ENCODE results near the gene MSANTD1.

MSANTD1 gene

DNA sequence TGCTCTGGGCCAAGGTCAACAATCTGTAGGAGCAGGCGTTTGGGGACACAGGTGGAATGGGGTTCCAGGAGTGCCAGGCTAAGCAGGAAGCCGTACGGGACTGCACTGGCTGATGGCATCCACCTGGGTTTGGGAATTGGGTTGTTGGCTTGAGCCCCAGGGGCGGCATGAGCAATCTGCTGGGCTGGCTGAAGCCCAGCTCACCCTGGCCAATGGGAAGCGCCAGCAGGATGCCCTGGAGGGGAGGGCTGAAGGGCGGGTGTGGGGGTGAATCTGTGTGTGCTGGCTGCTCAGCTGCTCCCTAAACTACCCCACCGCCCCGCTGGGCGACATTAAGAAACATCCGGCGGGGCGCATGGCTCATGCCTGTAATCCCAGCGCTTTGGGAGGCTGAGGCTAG is 35.0 kb downstream of the MSANTD1 start:
- no peak for DNase-seq (ENCODE audit: low read depth)
- TF ChIP-seq, protein P1, sequence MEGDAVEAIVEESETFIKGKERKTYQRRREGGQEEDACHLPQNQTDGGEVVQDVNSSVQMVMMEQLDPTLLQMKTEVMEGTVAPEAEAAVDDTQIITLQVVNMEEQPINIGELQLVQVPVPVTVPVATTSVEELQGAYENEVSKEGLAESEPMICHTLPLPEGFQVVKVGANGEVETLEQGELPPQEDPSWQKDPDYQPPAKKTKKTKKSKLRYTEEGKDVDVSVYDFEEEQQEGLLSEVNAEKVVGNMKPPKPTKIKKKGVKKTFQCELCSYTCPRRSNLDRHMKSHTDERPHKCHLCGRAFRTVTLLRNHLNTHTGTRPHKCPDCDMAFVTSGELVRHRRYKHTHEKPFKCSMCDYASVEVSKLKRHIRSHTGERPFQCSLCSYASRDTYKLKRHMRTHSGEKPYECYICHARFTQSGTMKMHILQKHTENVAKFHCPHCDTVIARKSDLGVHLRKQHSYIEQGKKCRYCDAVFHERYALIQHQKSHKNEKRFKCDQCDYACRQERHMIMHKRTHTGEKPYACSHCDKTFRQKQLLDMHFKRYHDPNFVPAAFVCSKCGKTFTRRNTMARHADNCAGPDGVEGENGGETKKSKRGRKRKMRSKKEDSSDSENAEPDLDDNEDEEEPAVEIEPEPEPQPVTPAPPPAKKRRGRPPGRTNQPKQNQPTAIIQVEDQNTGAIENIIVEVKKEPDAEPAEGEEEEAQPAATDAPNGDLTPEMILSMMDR (conservative IDR thresholded peaks at IDR 0.05; ENCODE audit: control insufficient read depth, insufficient read depth, low read depth, low read length) = no peak
- no peak overlapping the region for H3K4me3 ChIP-seq (ENCODE audit: control insufficient read depth, low read depth, low read length)

DNA sequence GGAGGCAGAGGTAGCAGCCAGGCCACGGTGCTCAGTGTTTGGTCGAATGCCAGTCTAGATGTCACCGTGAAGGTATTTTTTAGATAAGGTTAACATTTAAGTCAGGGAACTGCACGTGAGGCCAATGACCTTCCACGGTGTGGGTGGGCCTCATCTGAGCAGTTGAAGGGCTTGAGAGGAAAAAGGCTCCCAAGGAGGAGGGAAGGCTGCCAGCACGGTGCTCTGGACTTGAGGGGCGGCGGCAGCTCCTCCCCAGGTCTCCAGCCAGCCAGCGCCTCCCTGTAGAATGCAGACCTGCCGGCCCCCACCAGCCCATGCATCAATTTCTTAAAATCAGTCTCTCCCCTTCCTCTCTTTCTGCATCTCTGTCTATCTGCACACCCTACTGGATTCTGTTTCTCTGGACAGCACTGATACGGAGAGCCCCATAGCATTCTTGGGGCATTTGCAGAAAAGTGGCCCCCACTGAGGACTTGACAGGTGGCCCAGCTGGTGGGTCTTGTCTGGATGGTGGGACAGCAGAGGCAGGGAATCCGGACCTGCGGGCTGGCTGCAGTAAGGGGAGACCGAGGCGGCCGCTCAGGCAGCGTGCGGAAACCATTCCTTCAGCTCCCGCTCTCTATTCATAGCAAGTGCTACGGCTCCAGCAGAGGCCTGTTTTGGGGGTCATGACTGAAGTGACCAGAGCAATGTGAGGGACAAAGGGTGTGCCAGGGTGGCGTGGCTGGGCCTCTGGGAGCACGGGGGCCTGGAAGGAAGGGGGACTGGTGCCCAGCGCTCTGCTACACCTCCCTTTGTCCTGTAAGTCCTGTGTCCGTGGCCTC is 36.0 kb downstream of the MSANTD1 start:
- TF ChIP-seq, protein P1 (conservative IDR thresholded peaks at IDR 0.05; ENCODE audit: control insufficient read depth, insufficient read depth, low read depth, low read length) = no peak
- no peak for DNase-seq (ENCODE audit: low read depth)
- H3K4me3 ChIP-seq (ENCODE audit: control insufficient read depth, low read depth, low read length) = no peak overlapping the region

DNA sequence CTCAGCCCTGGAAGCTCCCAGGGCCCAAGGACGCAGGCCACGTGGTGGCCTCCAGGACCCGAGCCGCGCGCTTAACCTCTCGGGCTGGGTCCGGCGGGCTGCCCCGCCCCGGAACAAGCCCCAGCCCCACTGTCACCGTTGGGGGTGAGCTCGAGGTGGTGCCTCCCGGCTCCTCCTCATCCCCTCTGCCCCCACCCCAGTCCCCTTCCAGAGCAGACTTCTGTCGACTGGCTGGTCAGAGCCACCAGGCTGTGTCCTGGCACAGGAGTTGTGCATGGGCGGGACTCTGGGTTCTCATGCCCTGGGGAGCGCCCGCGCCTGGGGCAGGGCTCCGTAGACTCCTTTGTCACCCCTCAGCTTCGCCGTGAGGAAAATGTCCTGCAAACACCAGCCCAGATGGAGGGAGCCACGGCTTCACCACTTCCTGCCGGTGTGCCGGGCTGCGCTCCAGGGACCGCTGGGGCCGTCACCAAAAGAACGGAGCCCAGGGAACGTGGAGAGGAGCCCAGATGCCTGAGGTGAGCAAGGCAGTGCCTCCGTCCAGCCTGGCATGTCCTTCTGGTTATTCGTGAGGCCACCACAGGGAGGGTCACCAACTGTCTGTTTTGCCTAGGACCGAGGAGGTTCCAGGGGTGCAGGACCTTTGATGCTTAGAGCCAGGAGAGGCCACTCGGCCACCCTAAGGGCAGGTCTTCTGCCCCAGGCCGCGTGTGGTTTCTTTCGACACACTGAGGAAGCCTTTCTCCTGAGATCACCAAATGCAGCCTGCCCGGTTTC is 36.8 kb downstream of the MSANTD1 start:
- peak; percentile 67 for DNase-seq (ENCODE audit: low read depth)
- no peak overlapping the region for H3K4me3 ChIP-seq (ENCODE audit: control insufficient read depth, low read depth, low read length)
- TF ChIP-seq, protein P1 (conservative IDR thresholded peaks at IDR 0.05; ENCODE audit: control insufficient read depth, insufficient read depth, low read depth, low read length) = no peak

DNA sequence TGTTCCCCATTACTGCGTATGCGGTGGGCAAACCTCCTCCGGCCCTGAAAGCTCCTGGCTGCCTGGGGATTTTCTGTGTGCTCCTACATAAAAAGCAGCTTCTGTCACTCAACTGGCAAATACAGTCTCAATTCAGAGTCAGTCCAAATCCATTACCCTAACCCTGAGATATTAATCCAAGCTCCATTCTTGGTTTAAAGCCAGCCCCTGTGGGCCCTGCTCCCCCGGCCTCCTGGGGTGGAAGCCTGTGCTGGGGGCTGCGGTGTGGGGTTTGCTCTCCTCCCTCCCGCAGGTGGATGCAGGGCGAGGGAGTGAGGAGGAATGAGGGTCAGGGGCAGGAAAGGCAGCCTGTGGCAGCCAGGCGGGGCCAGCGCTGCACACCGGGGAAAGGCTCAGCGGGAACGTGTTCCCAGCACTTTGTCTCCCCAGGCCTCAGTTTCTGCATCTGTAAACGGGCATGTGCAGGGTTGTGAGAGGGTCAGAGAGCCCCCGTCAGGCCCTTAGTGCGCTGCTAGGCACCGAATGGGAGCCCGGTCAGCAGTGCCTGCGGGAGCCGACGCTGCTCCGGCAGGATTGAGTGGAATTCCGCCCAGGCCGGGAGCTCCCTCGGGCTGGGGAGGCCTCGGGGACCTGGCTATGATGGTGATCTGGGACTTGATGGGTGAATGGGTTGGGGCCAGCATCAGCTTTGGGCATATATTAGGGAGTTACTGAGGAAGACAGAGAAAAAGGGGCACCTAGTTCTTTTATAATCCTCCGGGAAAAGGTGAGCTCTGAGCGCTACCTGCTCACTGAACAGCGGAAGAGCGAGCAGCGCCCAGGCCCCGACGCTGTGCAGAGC is 37.6 kb downstream of the MSANTD1 start:
- no peak overlapping the region for H3K4me3 ChIP-seq (ENCODE audit: control insufficient read depth, low read depth, low read length)
- DNase-seq (ENCODE audit: low read depth) = no peak
- TF ChIP-seq, protein P1 (conservative IDR thresholded peaks at IDR 0.05; ENCODE audit: control insufficient read depth, insufficient read depth, low read depth, low read length) = no peak

DNA sequence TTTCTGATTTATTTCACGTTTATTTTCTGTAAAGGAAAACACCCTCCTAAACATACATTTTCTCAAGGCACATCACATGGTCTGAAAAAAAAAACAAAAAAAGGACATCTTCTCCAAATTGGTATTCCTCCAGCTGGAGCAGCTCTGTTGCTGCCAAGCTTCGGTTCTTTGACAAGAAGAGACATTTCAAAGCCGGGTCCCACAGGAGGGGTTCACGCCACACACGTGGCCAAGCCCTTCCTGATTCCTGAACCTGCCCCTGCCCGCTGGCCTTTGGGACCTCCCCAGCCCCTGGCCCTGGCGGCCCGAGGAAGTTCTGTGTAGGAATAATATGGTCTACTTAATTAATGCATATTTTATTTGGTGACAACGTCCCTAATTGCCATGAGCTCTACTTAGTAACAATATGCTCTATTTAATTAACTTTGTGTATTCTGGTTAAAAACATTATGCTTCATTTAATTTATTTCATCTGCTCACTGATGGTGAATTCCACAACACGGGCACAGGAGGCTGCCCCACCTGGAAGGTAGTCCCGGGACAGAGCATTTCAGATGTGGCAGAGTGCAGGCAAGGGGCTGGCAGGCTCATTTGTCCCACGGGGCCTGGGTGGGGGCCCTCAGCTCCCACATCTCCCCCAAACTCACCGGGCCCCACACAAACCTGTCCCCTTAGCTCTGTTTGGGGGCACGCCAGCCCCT is 38.5 kb downstream of the MSANTD1 start:
- H3K4me3 ChIP-seq (ENCODE audit: control insufficient read depth, low read depth, low read length) = no peak overlapping the region
- TF ChIP-seq, protein P1 (conservative IDR thresholded peaks at IDR 0.05; ENCODE audit: control insufficient read depth, insufficient read depth, low read depth, low read length) = no peak
- no peak for DNase-seq (ENCODE audit: low read depth)

Measured in fibroblast of mammary gland (primary cell).